ENCODE data around the gene RYR3. TPM values are rescaled to one million over a fixed set of nuclear protein-coding genes. Genes with fewer than 3 reads are reported as not detected.

Gene RYR3
- total and polyA plus RNA-seq, 2 of the 13 experiments (the other 11 are each of a cell fraction or from before 2014, with no cell fraction given) = not detected

DNA sequence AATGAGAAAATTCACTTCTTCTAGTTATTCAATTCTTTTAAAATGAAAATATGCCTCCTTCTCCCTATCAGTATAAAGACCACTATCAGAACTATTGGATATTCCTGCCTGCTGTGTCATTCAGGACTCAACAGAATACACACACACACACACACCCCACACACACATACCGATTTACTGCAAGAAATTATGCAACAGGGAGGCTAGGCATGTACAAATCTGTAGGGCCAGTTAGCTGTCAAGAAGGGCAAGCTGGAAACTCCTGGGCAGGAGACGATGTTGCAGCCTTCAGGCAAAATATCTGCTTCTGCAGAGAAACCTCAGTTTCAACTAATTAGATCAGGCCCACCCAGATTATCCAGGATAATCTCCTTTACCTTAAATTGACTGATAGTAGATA lies 13.9 kb upstream of the RYR3 start:
- CTCF ChIA-PET (ENCODE audit: low intra/inter-chr PET ratio, low total read pairs) = no interaction called here
- Histone ChIP-seq H3K27ac (ENCODE audit: extremely low read length, insufficient read depth, low read length) (no peak overlapping the region), H3K27me3 (ENCODE audit: control insufficient read depth in 1 of 2, insufficient read depth in 2 of 2, low read length in 2 of 2) (peaks cover 1 to 7% of the 10 kb centered on the region in 2 experiments; a peak in 2 of 5 replicates), H3K36me3 (replicated peaks in 1 of 2; ENCODE audit: control insufficient read depth in 1 of 2, insufficient read depth in 2 of 2, low read length in 2 of 2) (no peaks in the 10 kb centered on the region), H3K9ac (ENCODE audit: insufficient read depth, low read depth, low read length) (no peak overlapping the region), H3K9me3 (ENCODE audit: low read length) (no peaks in the 10 kb centered on the region), H3K4me2 (ENCODE audit: low read depth, low read length) (no peak overlapping the region), H3K4me3 (replicated peaks in 1 of 3; ENCODE audit: insufficient read depth in 1 of 3, low read depth in 2 of 3, low read length in 3 of 3) (no peak overlapping the region), H2AFZ (ENCODE audit: low read length) (no peak overlapping the region), H3K4me1 (ENCODE audit: insufficient read depth, low read length) (no peaks in the 10 kb centered on the region), H4K20me1 (ENCODE audit: insufficient read depth, low read length) (no peaks in the 10 kb centered on the region), H3K79me2 (ENCODE audit: insufficient read depth, low read length) (no peaks in the 10 kb centered on the region)
- DNase-seq (ENCODE audit: low spot score) = no peak
- BruUV-seq (replicated peaks) = no TSS peak
- intact Hi-C loops (cut with micrococcal nuclease; ENCODE audit: unreplicated experiment) = no loop called here
- in situ Hi-C loops (cut with HindIII; ENCODE audit: extremely low pct_ligation_motif_present, low pct_unique_long_range_greater_than_20kb) = loop anchor here (10.0 kb wide), 1 partner anchor 62 kb away; no protein-coding TSS in a partner anchor
- WGBS (ENCODE audit: low lambda C conversion rate) = 0% methylated on average over 2 of the region's 2 CpGs
- POLR2A ChIA-PET = no interaction called here
- ATAC-seq = no peak
- FAIRE-seq = no peak
- TF ChIP-seq, protein P1, sequence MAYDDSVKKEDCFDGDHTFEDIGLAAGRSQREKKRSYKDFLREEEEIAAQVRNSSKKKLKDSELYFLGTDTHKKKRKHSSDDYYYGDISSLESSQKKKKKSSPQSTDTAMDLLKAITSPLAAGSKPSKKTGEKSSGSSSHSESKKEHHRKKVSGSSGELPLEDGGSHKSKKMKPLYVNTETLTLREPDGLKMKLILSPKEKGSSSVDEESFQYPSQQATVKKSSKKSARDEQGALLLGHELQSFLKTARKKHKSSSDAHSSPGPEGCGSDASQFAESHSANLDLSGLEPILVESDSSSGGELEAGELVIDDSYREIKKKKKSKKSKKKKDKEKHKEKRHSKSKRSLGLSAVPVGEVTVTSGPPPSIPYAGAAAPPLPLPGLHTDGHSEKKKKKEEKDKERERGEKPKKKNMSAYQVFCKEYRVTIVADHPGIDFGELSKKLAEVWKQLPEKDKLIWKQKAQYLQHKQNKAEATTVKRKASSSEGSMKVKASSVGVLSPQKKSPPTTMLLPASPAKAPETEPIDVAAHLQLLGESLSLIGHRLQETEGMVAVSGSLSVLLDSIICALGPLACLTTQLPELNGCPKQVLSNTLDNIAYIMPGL (CRISPR knock-in tag; IDR thresholded peaks at IDR 0.05; ENCODE audit: borderline replicate concordance in 1 of 2, low read depth in 1 of 2) = no peak
- TF ChIP-seq, protein P2, sequence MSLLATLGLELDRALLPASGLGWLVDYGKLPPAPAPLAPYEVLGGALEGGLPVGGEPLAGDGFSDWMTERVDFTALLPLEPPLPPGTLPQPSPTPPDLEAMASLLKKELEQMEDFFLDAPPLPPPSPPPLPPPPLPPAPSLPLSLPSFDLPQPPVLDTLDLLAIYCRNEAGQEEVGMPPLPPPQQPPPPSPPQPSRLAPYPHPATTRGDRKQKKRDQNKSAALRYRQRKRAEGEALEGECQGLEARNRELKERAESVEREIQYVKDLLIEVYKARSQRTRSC (CRISPR knock-in tag; IDR thresholded peaks at IDR 0.05; ENCODE audit: low read depth) = no peak
- TF ChIP-seq, protein P3, sequence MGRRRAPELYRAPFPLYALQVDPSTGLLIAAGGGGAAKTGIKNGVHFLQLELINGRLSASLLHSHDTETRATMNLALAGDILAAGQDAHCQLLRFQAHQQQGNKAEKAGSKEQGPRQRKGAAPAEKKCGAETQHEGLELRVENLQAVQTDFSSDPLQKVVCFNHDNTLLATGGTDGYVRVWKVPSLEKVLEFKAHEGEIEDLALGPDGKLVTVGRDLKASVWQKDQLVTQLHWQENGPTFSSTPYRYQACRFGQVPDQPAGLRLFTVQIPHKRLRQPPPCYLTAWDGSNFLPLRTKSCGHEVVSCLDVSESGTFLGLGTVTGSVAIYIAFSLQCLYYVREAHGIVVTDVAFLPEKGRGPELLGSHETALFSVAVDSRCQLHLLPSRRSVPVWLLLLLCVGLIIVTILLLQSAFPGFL (CRISPR knock-in tag; IDR thresholded peaks at IDR 0.05) = no peak
- TF ChIP-seq EEA1 (CRISPR knock-in tag; IDR thresholded peaks at IDR 0.05; ENCODE audit: borderline replicate concordance) = no peak
- TF ChIP-seq, protein P4, sequence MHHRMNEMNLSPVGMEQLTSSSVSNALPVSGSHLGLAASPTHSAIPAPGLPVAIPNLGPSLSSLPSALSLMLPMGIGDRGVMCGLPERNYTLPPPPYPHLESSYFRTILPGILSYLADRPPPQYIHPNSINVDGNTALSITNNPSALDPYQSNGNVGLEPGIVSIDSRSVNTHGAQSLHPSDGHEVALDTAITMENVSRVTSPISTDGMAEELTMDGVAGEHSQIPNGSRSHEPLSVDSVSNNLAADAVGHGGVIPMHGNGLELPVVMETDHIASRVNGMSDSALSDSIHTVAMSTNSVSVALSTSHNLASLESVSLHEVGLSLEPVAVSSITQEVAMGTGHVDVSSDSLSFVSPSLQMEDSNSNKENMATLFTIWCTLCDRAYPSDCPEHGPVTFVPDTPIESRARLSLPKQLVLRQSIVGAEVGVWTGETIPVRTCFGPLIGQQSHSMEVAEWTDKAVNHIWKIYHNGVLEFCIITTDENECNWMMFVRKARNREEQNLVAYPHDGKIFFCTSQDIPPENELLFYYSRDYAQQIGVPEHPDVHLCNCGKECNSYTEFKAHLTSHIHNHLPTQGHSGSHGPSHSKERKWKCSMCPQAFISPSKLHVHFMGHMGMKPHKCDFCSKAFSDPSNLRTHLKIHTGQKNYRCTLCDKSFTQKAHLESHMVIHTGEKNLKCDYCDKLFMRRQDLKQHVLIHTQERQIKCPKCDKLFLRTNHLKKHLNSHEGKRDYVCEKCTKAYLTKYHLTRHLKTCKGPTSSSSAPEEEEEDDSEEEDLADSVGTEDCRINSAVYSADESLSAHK (CRISPR knock-in tag; IDR thresholded peaks at IDR 0.05; ENCODE audit: borderline replicate concordance) = no peak
- no peak for TF ChIP-seq MIXL1 (CRISPR knock-in tag; IDR thresholded peaks at IDR 0.05)
- TF ChIP-seq HNRNPLL (IDR thresholded peaks at IDR 0.05; ENCODE audit: low read depth, low read length, poor library complexity, severe bottlenecking) = no peak
- TF ChIP-seq, protein P5, sequence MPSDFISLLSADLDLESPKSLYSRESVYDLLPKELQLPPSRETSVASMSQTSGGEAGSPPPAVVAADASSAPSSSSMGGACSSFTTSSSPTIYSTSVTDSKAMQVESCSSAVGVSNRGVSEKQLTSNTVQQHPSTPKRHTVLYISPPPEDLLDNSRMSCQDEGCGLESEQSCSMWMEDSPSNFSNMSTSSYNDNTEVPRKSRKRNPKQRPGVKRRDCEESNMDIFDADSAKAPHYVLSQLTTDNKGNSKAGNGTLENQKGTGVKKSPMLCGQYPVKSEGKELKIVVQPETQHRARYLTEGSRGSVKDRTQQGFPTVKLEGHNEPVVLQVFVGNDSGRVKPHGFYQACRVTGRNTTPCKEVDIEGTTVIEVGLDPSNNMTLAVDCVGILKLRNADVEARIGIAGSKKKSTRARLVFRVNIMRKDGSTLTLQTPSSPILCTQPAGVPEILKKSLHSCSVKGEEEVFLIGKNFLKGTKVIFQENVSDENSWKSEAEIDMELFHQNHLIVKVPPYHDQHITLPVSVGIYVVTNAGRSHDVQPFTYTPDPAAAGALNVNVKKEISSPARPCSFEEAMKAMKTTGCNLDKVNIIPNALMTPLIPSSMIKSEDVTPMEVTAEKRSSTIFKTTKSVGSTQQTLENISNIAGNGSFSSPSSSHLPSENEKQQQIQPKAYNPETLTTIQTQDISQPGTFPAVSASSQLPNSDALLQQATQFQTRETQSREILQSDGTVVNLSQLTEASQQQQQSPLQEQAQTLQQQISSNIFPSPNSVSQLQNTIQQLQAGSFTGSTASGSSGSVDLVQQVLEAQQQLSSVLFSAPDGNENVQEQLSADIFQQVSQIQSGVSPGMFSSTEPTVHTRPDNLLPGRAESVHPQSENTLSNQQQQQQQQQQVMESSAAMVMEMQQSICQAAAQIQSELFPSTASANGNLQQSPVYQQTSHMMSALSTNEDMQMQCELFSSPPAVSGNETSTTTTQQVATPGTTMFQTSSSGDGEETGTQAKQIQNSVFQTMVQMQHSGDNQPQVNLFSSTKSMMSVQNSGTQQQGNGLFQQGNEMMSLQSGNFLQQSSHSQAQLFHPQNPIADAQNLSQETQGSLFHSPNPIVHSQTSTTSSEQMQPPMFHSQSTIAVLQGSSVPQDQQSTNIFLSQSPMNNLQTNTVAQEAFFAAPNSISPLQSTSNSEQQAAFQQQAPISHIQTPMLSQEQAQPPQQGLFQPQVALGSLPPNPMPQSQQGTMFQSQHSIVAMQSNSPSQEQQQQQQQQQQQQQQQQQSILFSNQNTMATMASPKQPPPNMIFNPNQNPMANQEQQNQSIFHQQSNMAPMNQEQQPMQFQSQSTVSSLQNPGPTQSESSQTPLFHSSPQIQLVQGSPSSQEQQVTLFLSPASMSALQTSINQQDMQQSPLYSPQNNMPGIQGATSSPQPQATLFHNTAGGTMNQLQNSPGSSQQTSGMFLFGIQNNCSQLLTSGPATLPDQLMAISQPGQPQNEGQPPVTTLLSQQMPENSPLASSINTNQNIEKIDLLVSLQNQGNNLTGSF (CRISPR knock-in tag; IDR thresholded peaks at IDR 0.05) = no peak
- no peak for TF ChIP-seq SP140L (CRISPR knock-in tag; IDR thresholded peaks at IDR 0.05; ENCODE audit: borderline replicate concordance)

Measured in HepG2 (cell line).